GM18508 (cell line): ENCODE data around the gene NSD2.
"Not testable (repeated sequence)": the region's sequence is repeated elsewhere in the genome, so short reads cannot be mapped to it uniquely, and the experiment has no call there.

Experiments used
- ATAC-seq: cut with Tn5 transposase; IDR thresholded peaks from one replicate; pipeline ENCODE4 v1.9.1; 2021; ENCODE audit warnings: moderate number of reproducible peaks; ENCODE audit not compliant: insufficient read depth, unreplicated experiment

Gene NSD2

DNA sequence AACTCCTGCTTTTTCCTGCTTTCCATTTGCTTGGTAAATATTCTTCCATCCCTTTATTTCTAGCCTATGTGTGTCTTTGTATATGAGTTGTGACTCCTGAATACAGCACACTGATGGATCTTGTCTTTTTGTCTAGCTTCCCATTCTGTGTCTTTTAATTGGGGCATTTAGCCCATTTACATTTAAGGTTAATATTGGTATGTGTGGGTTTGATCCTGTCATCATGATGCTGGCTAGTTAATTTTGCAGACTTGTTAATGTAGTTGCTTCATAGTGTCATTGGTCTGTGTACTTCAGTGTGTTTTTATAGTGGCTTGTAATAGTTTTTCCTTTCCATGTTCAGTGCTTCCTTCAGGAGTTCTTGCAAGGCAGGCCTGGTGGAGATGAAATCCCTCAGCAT, 160.0 kb downstream of the NSD2 start:
- ATAC-seq: not testable (repeated sequence)
